Erythroblast (primary cell): ENCODE results near the gene SPTBN4.

Experiments used
- GATA1 ChIP-seq: IDR thresholded peaks from 2 replicates; pipeline ENCODE4 v1.6.1; 2011; ENCODE audit warnings: low read depth, mild to moderate bottlenecking, control low read depth, low read length, moderate library complexity
- POLR2A ChIP-seq: IDR thresholded peaks from 2 replicates; pipeline ENCODE4 v1.6.1; 2011; ENCODE audit warnings: mild to moderate bottlenecking, low read length

- no peak for TF ChIP-seq POLR2A
- TF ChIP-seq GATA1: no peak
These were observed 25.0 kb upstream of the SPTBN4 start for GRCh38 chr19:40441719-40442253.
